MM.1S (cell line): ENCODE data around the gene MTX1.

Source experiments
- DNase-seq: peaks from one replicate; pipeline ENCODE4 v3.0.0-alpha.2; 2015
- H2AFZ ChIP-seq: fragments of 300-600 bp; sonication (generic); 2 replicates; pipeline ENCODE4 v1.6.0; 2016; ENCODE audit warnings: antibody characterized with exemption, low read length
- H3F3A ChIP-seq: fragments of 300-600 bp; sonication (generic); 2 replicates; pipeline ENCODE4 v1.6.1; 2016; ENCODE audit warnings: mild to moderate bottlenecking, antibody characterized with exemption, low read length, moderate library complexity, mixed read lengths; ENCODE audit not compliant: insufficient read depth
- H3K27ac ChIP-seq: fragments of 300-600 bp; sonication (generic); 2 replicates; pipeline ENCODE4 v1.5.1; 2016; ENCODE audit warnings: mild to moderate bottlenecking, low read length
- H3K27me3 ChIP-seq: fragments of 300-600 bp; sonication (generic); replicated peaks from 2 replicates; pipeline ENCODE4 v1.6.0; 2016; ENCODE audit warnings: low read length; ENCODE audit not compliant: insufficient read depth
- H3K36me3 ChIP-seq: fragments of 300-600 bp; sonication (generic); replicated peaks from 2 replicates; pipeline ENCODE4 v1.6.1; 2016; ENCODE audit warnings: mild to moderate bottlenecking, low read length, mixed read lengths; ENCODE audit not compliant: insufficient read depth
- H3K4me1 ChIP-seq: fragments of 300-600 bp; sonication (generic); 2 replicates; pipeline ENCODE4 v1.6.1; 2016; ENCODE audit warnings: low read length, mixed read lengths
- H3K4me2 ChIP-seq: fragments of 300-600 bp; sonication (generic); 2 replicates; pipeline ENCODE4 v1.6.0; 2016; ENCODE audit warnings: low read depth, low read length
- H3K4me3 ChIP-seq: fragments of 300-600 bp; sonication (generic); 2 replicates; pipeline ENCODE4 v1.5.1; 2016; ENCODE audit warnings: low read length, mixed read lengths
- H3K79me2 ChIP-seq: fragments of 300-600 bp; sonication (generic); 2 replicates; pipeline ENCODE4 v1.6.1; 2016; ENCODE audit warnings: mixed run types, low read length, mixed read lengths
- H3K9ac ChIP-seq: fragments of 300-600 bp; sonication (generic); 2 replicates; pipeline ENCODE4 v1.6.1; 2016; ENCODE audit warnings: low read length, mixed read lengths
- H3K9me2 ChIP-seq: fragments of 300-600 bp; sonication (generic); replicated peaks from 2 replicates; pipeline ENCODE4 v1.6.1; 2016; ENCODE audit warnings: mild to moderate bottlenecking, low read length, mixed read lengths; ENCODE audit not compliant: insufficient read depth
- H3K9me3 ChIP-seq: fragments of 300-600 bp; sonication (generic); replicated peaks from 2 replicates; pipeline ENCODE4 v1.6.1; 2016; ENCODE audit warnings: mild to moderate bottlenecking, low read length, mixed read lengths; ENCODE audit not compliant: insufficient read depth
- H4K20me1 ChIP-seq: fragments of 300-600 bp; sonication (generic); 2 replicates; pipeline ENCODE4 v1.6.1; 2016; ENCODE audit warnings: mild to moderate bottlenecking, low read length, moderate library complexity, mixed read lengths; ENCODE audit not compliant: insufficient read depth
- CTCF ChIP-seq: fragments of 300-600 bp; sonication (generic); IDR thresholded peaks from 2 replicates; pipeline ENCODE4 v1.5.1; 2016; ENCODE audit warnings: antibody characterized with exemption, low read length, mixed read lengths
- EZH2 ChIP-seq: fragments of 300-600 bp; sonication (generic); optimal IDR thresholded peaks from 2 replicates; pipeline ENCODE3; 2017; ENCODE audit warnings: low read depth, mild to moderate bottlenecking, antibody characterized with exemption, low read length, mixed read lengths
- EZH2phosphoT487 ChIP-seq: fragments of 300-600 bp; sonication (generic); IDR thresholded peaks from 2 replicates; pipeline ENCODE4 v1.6.1; 2018; ENCODE audit warnings: antibody characterized with exemption, low read length

The MTX1 gene

GRCh38 chr1:155254714-155255242 lies 46.3 kb downstream of the MTX1 start:
- no peak overlapping the region for H3K27ac ChIP-seq
- no peak for DNase-seq
- no peak for TF ChIP-seq EZH2
- TF ChIP-seq EZH2phosphoT487, result no peak
- TF ChIP-seq CTCF, result no peak
- H3K27me3 ChIP-seq, result no peaks in the 10 kb centered on the region
- H3K4me2 ChIP-seq, result peak overlapping the region; percentile 95
- peak overlapping the region; percentile 66 for H3K4me3 ChIP-seq
- 0 out of 2 replicates have a peak, but pooled peaks cover 12% of the 10 kb centered on the region for H3K79me2 ChIP-seq
- peak overlapping the region; percentile 45 for H3K9ac ChIP-seq
- peak overlapping the region; percentile 84 for H2AFZ ChIP-seq
- no peaks in the 10 kb centered on the region for H3K36me3 ChIP-seq
- peaks cover 11% of the 10 kb centered on the region for H3K4me1 ChIP-seq
- peaks cover 16% of the 10 kb centered on the region for H3F3A ChIP-seq
- no peaks in the 10 kb centered on the region for H4K20me1 ChIP-seq
- no peaks in the 10 kb centered on the region for H3K9me2 ChIP-seq
- no peaks in the 10 kb centered on the region for H3K9me3 ChIP-seq

DNA sequence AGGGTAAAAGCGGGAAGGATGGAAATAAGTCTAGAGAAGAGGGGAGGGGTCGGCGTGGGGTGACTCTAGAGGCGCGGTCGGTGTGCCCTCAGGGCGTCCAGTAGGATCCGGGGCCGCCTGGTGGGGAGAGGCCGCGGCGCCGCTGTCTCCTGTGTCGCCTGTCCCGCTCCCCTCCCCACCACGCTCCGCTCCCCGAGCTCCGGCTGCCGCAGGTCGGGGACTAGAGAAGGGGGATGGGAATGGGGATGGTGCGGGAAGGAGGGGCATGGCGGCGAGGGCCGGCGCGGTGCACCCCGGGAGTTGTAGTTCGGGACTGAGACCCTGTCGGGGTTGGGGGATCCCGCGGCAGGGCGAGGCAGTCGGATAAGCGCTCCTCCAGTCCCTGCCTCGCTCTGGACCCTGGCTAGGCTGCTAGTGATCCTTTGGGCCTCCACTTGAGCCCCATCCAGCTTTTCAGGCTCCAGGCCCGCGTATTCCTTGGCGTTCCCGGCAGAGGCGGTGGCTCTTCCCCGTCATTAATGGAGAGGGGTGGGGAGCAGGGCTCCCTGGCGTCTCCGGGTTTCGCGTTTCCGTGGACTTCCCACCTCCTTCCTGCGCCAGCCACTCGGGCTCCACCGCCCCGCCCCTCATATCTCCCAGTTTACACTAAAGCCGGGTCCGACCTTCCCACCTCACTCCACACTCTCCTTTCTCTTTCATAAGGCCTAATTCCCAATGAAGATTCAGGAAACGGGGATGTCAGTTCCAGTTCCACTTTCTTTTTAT lies 46.9 kb downstream of the MTX1 start, which contains the start of gene ENTREP3:
TSS of gene ENTREP3 (minus strand) at position 241 of the 765 bp plus-strand sequence. CDS start 606 bp downstream, outside the sequence.
- peak within 1 kb of the TSS; percentile 95 for H3K4me2 ChIP-seq
- no peaks in the 10 kb centered on the region for H3K27me3 ChIP-seq
- peak within 1 kb of the TSS; percentile 45 for H3K9ac ChIP-seq
- H3K79me2 ChIP-seq, result peaks cover 16% of the 10 kb centered on the region
- no peak within 1 kb of the TSS for H3K27ac ChIP-seq
- peaks cover 16% of the 10 kb centered on the region for H3F3A ChIP-seq
- no peaks in the 10 kb centered on the region for H3K9me2 ChIP-seq
- no peaks in the 10 kb centered on the region for H3K9me3 ChIP-seq
- 0 out of 2 replicates have a peak, but pooled peaks cover 2% of the 10 kb centered on the region for H3K36me3 ChIP-seq
- peaks cover 11% of the 10 kb centered on the region for H3K4me1 ChIP-seq
- TF ChIP-seq EZH2 (no peak), EZH2phosphoT487 (no peak), CTCF (no peak)
- H3K4me3 ChIP-seq, result peak within 1 kb of the TSS; percentile 66
- no peaks in the 10 kb centered on the region for H4K20me1 ChIP-seq
- peak; percentile 78 for DNase-seq
- H2AFZ ChIP-seq, result peak within 1 kb of the TSS; percentile 84

DNA sequence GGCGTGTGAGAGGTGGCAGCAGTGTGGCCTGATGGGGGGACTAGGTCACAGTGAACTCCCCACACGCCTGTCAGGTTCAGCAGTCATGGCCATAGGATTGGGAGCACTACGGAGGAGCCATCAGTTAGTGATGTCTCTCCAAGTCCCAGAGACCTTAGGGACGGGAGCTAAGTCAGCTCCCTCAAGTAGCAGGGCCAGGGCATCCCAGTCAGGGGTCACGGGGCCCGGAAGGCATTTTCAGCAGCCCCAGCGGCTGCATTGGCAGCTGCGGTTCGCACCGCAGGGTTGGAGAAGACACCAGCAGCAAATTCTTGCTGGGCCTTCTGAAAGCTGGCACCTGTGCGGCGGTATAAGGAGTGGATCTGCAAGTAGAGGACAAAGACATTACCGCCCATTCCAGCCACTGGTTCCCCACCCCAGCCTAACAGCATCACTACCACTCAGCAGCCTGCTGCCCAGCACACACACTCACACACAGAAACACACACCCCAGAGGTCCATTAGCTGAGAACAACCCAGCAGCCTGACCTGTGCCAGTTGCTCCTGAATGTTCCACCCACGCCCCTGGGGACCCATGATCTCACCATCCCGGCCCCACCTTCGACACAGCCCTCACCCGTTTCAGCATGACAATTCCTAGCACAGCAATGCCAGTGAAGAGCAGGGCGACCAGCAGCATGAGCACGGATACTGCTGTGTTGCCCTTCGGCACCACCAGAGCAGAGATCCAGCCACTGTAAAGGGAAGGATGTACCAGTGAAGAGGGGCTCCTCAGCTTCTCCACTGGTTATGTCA lies 47.8 kb downstream of the MTX1 start:
- Histone ChIP-seq H3K27me3 (no peaks in the 10 kb centered on the region), H3K79me2 (peaks cover 24% of the 10 kb centered on the region), H3K4me2 (peak overlapping the region; percentile 95; the same call in 1 of the 2 replicates), H3K27ac (no peak overlapping the region), H3K4me3 (no peak overlapping the region), H3F3A (peaks cover 16% of the 10 kb centered on the region), H2AFZ (no peak overlapping the region), H4K20me1 (no peaks in the 10 kb centered on the region), H3K9me3 (no peaks in the 10 kb centered on the region), H3K4me1 (peaks cover 14% of the 10 kb centered on the region), H3K9me2 (no peaks in the 10 kb centered on the region), H3K9ac (no peak overlapping the region), H3K36me3 (0 out of 2 replicates have a peak, but pooled peaks cover 2% of the 10 kb centered on the region)
- DNase-seq, result no peak
- TF ChIP-seq EZH2phosphoT487 (no peak), CTCF (no peak), EZH2 (no peak)
